CD14-positive monocyte (primary cell): ENCODE measurements around the gene MRPS24. TPM values are rescaled to one million over a fixed set of nuclear protein-coding genes. Genes with fewer than 3 reads are reported as not detected.
A peak's percentile ranks its signal among the peaks of the same experiment; 100 is the strongest.

Experiments
- DNase-seq, 3 donors: peaks; one replicate each; pipeline ENCODE4 v3.0.0-alpha.2; 2011 to 2022
- H2AFZ ChIP-seq: 2 replicates; pipeline ENCODE4 v1.6.0; 2012; ENCODE audit warnings: mild to moderate bottlenecking, low read depth, low read length, inconsistent platforms; ENCODE audit not compliant: insufficient read depth, poor library complexity, severe bottlenecking
- H3K27ac ChIP-seq, 2 donors: 1 replicate in 1 of 2; 2 replicates in 1 of 2; pipeline ENCODE4 v1.5.1; 2012 to 2013; ENCODE audit warnings: low read length in 2 of 2, control low read depth in 1 of 2, inconsistent platforms in 1 of 2, low read depth in 1 of 2, mild to moderate bottlenecking in 1 of 2
- H3K27me3 ChIP-seq, 2 donors: one replicate each; pipeline versions ENCODE4 v1.6.0 to v1.6.1; 2011 to 2013; ENCODE audit warnings: low read length in 2 of 2; ENCODE audit not compliant: control insufficient read depth in 2 of 2, insufficient read depth in 2 of 2
- H3K36me3 ChIP-seq, 2 donors: replicated peaks in 1 of 2; 1 replicate in 1 of 2; 2 replicates in 1 of 2; pipeline versions ENCODE4 v1.5.1 to v1.6.1; 2012 to 2013; ENCODE audit warnings: low read length in 2 of 2, control low read depth in 1 of 2, inconsistent platforms in 1 of 2, mild to moderate bottlenecking in 1 of 2; ENCODE audit not compliant: insufficient read depth in 2 of 2, control insufficient read depth in 1 of 2
- H3K4me1 ChIP-seq, 2 donors: 1 replicate in 1 of 2; 2 replicates in 1 of 2; pipeline versions ENCODE4 v1.5.1 to v1.6.1; 2012 to 2013; ENCODE audit warnings: low read length in 2 of 2, control low read depth in 1 of 2, inconsistent platforms in 1 of 2, mild to moderate bottlenecking in 1 of 2, moderate library complexity in 1 of 2; ENCODE audit not compliant: insufficient read depth in 2 of 2, control insufficient read depth in 1 of 2
- H3K4me2 ChIP-seq: replicated peaks from 2 replicates; pipeline ENCODE3; 2012; ENCODE audit warnings: low read length, moderate library complexity, mild to moderate bottlenecking; ENCODE audit not compliant: poor library complexity, severe bottlenecking; ENCODE audit errors: extremely low read depth
- H3K4me3 ChIP-seq, 3 experiments: fragments of 200-600 bp in 1 of 3; sonication (generic) in 1 of 3; replicated peaks in 1 of 3; 1 replicate in 2 of 3; 2 replicates in 1 of 3; pipeline ENCODE4 v1.5.1; 2011 to 2013; ENCODE audit warnings: low read length in 3 of 3, mild to moderate bottlenecking in 3 of 3, control low read depth in 2 of 3, low read depth in 2 of 3, inconsistent platforms in 1 of 3, moderate library complexity in 1 of 3
- H3K79me2 ChIP-seq: 2 replicates; pipeline ENCODE4 v1.6.0; 2012; ENCODE audit warnings: mild to moderate bottlenecking, control low read depth, inconsistent platforms, low read length, moderate library complexity; ENCODE audit not compliant: insufficient read depth
- H3K9ac ChIP-seq: 2 replicates; pipeline ENCODE4 v1.6.0; 2017; ENCODE audit warnings: low read length, mild to moderate bottlenecking; ENCODE audit not compliant: insufficient read depth, poor library complexity, severe bottlenecking
- H3K9me3 ChIP-seq, 2 donors: replicated peaks in 1 of 2; 1 replicate in 1 of 2; 2 replicates in 1 of 2; pipeline versions ENCODE4 v1.5.1 to v1.6.1; 2012 to 2013; ENCODE audit warnings: low read length in 2 of 2, control low read depth in 1 of 2; ENCODE audit not compliant: control insufficient read depth in 1 of 2, insufficient read depth in 1 of 2
- H4K20me1 ChIP-seq: 2 replicates; pipeline ENCODE4 v1.6.0; 2012; ENCODE audit warnings: mild to moderate bottlenecking, low read length, control low read depth, moderate library complexity; ENCODE audit not compliant: insufficient read depth
- H3K27ac Mint-ChIP-seq, 7 donors: one replicate each; pipeline ENCODE4 v1.8.0; 2020; ENCODE audit warnings: mild to moderate bottlenecking in 7 of 7, mixed read lengths in 7 of 7, moderate library complexity in 6 of 7, inconsistent platforms in 2 of 7
- H3K27me3 Mint-ChIP-seq, 3 donors: one replicate each; pipeline ENCODE4 v1.8.0; 2021 to 2022; ENCODE audit warnings: low read depth in 3 of 3, mild to moderate bottlenecking in 3 of 3, mixed read lengths in 3 of 3, moderate library complexity in 3 of 3, inconsistent platforms in 1 of 3
- H3K36me3 Mint-ChIP-seq, 2 donors: one replicate each; pipeline ENCODE4 v1.8.0; 2020; ENCODE audit warnings: mixed read lengths in 2 of 2, inconsistent platforms in 1 of 2, mild to moderate bottlenecking in 1 of 2
- H3K4me1 Mint-ChIP-seq: one replicate; pipeline ENCODE4 v1.8.0; 2020; ENCODE audit warnings: mild to moderate bottlenecking, mixed read lengths
- H3K4me3 Mint-ChIP-seq, 2 donors: one replicate each; pipeline ENCODE4 v1.8.0; 2020; ENCODE audit warnings: mild to moderate bottlenecking in 2 of 2, mixed read lengths in 2 of 2, moderate library complexity in 1 of 2
- H3K9me3 Mint-ChIP-seq, 7 donors: one replicate each; pipeline ENCODE4 v1.8.0; 2020 to 2022; ENCODE audit warnings: mixed read lengths in 7 of 7, mild to moderate bottlenecking in 6 of 7, moderate library complexity in 6 of 7, inconsistent platforms in 2 of 7
- WGBS: methylation state at CpG from one replicate; pipeline ENCODE4 v1.1.5; 2013; ENCODE audit warnings: missing lambda C conversion rate; ENCODE audit not compliant: insufficient coverage; 5-methylcytosine and 5-hydroxymethylcytosine counted together
- intact Hi-C, 2 donors: fragments of 100-400 bp; cut with micrococcal nuclease; formaldehyde crosslinking; loops; one replicate each; pipeline versions ENCODE4 v1.15.0 to v1.15.1; 2023
- polyA plus RNA-seq, 3 donors: library from polyadenylated mRNA; depleted of rRNA in 1 of 3; unstranded in 2 of 3; stranded (reverse) in 1 of 3; fragments of 300-500 nt in 2 of 3; fragments of >200 nt in 1 of 3; fragmentation: Illumina TruSeq in 2 of 3; gene quantifications; 1 replicate in 2 of 3; 2 replicates in 1 of 3; pipeline ENCODE4 v1.2.3, GENCODE V29; 2012 to 2021
- TF ChIP-seq, protein P1 (sequence below): fragments of 200-600 bp; IDR thresholded peaks from one replicate; pipeline ENCODE4 v1.8.0; 2022; ENCODE audit warnings: antibody characterized with exemption, mild to moderate bottlenecking

MRPS24 gene
- polyA plus RNA-seq, 3 donors, result 79.2 to 112 (median 112) TPM

DNA sequence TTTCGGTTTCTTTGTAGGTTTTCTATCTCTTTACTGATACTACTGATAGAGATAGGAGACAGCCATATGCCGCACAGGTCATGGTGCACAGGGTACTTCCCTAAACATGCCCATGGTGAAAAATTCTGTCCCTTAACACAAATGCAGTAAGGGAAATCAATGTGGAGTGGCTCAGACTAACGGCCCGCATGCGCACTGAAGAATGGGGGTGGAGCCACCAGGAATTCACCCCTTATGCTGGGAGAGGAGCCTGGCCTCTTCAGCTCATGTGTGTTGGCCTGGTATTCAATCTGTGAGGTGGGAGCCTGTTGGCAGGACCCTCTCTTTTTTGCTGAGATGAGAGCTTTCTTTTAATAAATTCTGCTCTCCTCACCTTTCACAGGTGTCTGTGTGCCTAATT is 45.5 kb upstream of the MRPS24 start:
- H3K4me3 ChIP-seq, result no peak overlapping the region
- DNase-seq, result no peak
- H3K9ac ChIP-seq, result no peak overlapping the region
- Mint-ChIP-seq H3K4me3 (no peak overlapping the region), H3K27me3 (no peaks in the 10 kb centered on the region), H3K27ac (no peak overlapping the region), H3K9me3 (peaks cover 0 to 6% (median 2%) of the 10 kb centered on the region in 7 donors), H3K4me1 (no peaks in the 10 kb centered on the region), H3K36me3 (peaks cover 9 to 12% of the 10 kb centered on the region in 2 donors)
- peaks cover 0 to 5% of the 10 kb centered on the region in 2 donors for H3K9me3 ChIP-seq
- no peak overlapping the region for H2AFZ ChIP-seq
- no peaks in the 10 kb centered on the region for H3K36me3 ChIP-seq
- H3K27me3 ChIP-seq, result no peaks in the 10 kb centered on the region
- no peak overlapping the region for H3K4me2 ChIP-seq
- TF ChIP-seq, protein P1, sequence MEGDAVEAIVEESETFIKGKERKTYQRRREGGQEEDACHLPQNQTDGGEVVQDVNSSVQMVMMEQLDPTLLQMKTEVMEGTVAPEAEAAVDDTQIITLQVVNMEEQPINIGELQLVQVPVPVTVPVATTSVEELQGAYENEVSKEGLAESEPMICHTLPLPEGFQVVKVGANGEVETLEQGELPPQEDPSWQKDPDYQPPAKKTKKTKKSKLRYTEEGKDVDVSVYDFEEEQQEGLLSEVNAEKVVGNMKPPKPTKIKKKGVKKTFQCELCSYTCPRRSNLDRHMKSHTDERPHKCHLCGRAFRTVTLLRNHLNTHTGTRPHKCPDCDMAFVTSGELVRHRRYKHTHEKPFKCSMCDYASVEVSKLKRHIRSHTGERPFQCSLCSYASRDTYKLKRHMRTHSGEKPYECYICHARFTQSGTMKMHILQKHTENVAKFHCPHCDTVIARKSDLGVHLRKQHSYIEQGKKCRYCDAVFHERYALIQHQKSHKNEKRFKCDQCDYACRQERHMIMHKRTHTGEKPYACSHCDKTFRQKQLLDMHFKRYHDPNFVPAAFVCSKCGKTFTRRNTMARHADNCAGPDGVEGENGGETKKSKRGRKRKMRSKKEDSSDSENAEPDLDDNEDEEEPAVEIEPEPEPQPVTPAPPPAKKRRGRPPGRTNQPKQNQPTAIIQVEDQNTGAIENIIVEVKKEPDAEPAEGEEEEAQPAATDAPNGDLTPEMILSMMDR, result no peak
- WGBS, result no CpG with 5 or more reads among the region's 5 CpGs
- H3K27ac ChIP-seq, result no peak overlapping the region
- intact Hi-C loops, result no loop called here
- H4K20me1 ChIP-seq, result no peaks in the 10 kb centered on the region
- H3K79me2 ChIP-seq, result no peaks in the 10 kb centered on the region
- H3K4me1 ChIP-seq, result no peaks in the 10 kb centered on the region

- H3K4me1 ChIP-seq, result peaks cover 9 to 15% of the 10 kb centered on the region in 2 donors
- H4K20me1 ChIP-seq, result peaks cover 7% of the 10 kb centered on the region
- peak; percentile 20 to 35 (median 34) for DNase-seq
- H2AFZ ChIP-seq, result peak within 1 kb of the TSS; percentile 89
- peaks cover 0 to 1% (median 0%) of the 10 kb centered on the region in 7 donors for H3K9me3 Mint-ChIP-seq
- TF ChIP-seq, protein P1, result no peak
- H3K27me3 ChIP-seq, result no peaks in the 10 kb centered on the region
- peak within 1 kb of the TSS in 6 of 7 donors; percentile 80 to 92 (median 89) for H3K27ac Mint-ChIP-seq
- H3K4me3 Mint-ChIP-seq, result peak within 1 kb of the TSS; percentile 97 to 98
- peak within 1 kb of the TSS; percentile 36 to 78 (median 69) for H3K4me3 ChIP-seq
- H3K27ac ChIP-seq, result peak within 1 kb of the TSS in 1 of 2 donors; percentile 59
- H3K9ac ChIP-seq, result peak within 1 kb of the TSS; percentile 70
- H3K4me2 ChIP-seq, result peak within 1 kb of the TSS; percentile 85
- peaks cover 7 to 14% of the 10 kb centered on the region in 2 donors for H3K36me3 Mint-ChIP-seq
- peaks cover 28% of the 10 kb centered on the region for H3K79me2 ChIP-seq
- H3K27me3 Mint-ChIP-seq, result peaks cover 0 to 2% (median 0%) of the 10 kb centered on the region in 3 donors
- peaks cover 23% of the 10 kb centered on the region for H3K4me1 Mint-ChIP-seq
- WGBS, result 0% methylated on average over 45 of the region's 73 CpGs
- intact Hi-C loops, result no loop called here
- no peaks in the 10 kb centered on the region for H3K36me3 ChIP-seq
- no peaks in the 10 kb centered on the region for H3K9me3 ChIP-seq
Measured at GRCh38 chr7:43906331-43907010, 37.2 kb upstream of the MRPS24 start, which contains the start of gene URGCP. Gene URGCP (minus strand): TSS chr7:43906596. CDS start chr7:43906575, 21 bp downstream.
